Natural killer cell (primary cell): ENCODE measurements around the gene SOD2. TPM values are rescaled to one million over a fixed set of nuclear protein-coding genes. Genes with fewer than 3 reads are reported as not detected.

Experiments
- ATAC-seq, 3 donors: fragments of 150-1000 bp in 2 of 3; fragments of 200-7000 bp in 1 of 3; cut with Tn5 transposase; 1 replicate in 1 of 3; 2 replicates in 2 of 3; pipeline ENCODE4 v1.10.0; 2021; ENCODE audit warnings: mild to moderate bottlenecking in 2 of 3, moderate library complexity in 2 of 3
- DNase-seq, 2 donors: peaks; one replicate each; pipeline versions ENCODE4 v3.0.0 to v3.0.0-alpha.2; 2013 to 2021; ENCODE audit warnings: mixed read lengths in 1 of 2
- H3K27ac ChIP-seq: one replicate; pipeline ENCODE4 v1.5.1; 2013; ENCODE audit warnings: mild to moderate bottlenecking, low read length
- H3K27me3 ChIP-seq: one replicate; pipeline ENCODE4 v1.6.1; 2013; ENCODE audit warnings: low read length; ENCODE audit not compliant: control insufficient read depth, insufficient read depth
- H3K36me3 ChIP-seq: one replicate; pipeline ENCODE4 v1.6.1; 2013; ENCODE audit warnings: low read length; ENCODE audit not compliant: control insufficient read depth, insufficient read depth
- H3K4me1 ChIP-seq: one replicate; pipeline ENCODE4 v1.6.1; 2013; ENCODE audit warnings: low read length; ENCODE audit not compliant: control insufficient read depth, insufficient read depth
- H3K4me3 ChIP-seq: one replicate; pipeline ENCODE4 v1.5.1; 2013; ENCODE audit warnings: low read length
- H3K9me3 ChIP-seq: one replicate; pipeline ENCODE4 v1.6.1; 2013; ENCODE audit warnings: low read length; ENCODE audit not compliant: control insufficient read depth, insufficient read depth
- H3K27ac Mint-ChIP-seq, 2 donors: one replicate each; pipeline ENCODE4 v1.8.0; 2022; ENCODE audit warnings: mild to moderate bottlenecking in 2 of 2, mixed read lengths in 2 of 2, moderate library complexity in 1 of 2
- H3K27me3 Mint-ChIP-seq, 2 donors: one replicate each; pipeline ENCODE4 v1.8.0; 2022; ENCODE audit warnings: low read depth in 2 of 2, mixed read lengths in 2 of 2
- H3K36me3 Mint-ChIP-seq: one replicate; pipeline ENCODE4 v1.8.0; 2022; ENCODE audit warnings: mixed read lengths
- H3K4me1 Mint-ChIP-seq, 2 donors: one replicate each; pipeline ENCODE4 v1.8.0; 2022; ENCODE audit warnings: mixed read lengths in 2 of 2
- H3K4me3 Mint-ChIP-seq: one replicate; pipeline ENCODE4 v1.8.0; 2022; ENCODE audit warnings: mild to moderate bottlenecking, moderate library complexity, mixed read lengths
- H3K9me3 Mint-ChIP-seq, 2 donors: one replicate each; pipeline ENCODE4 v1.8.0; 2022; ENCODE audit warnings: mixed read lengths in 2 of 2
- WGBS: methylation state at CpG from one replicate; pipeline ENCODE4 v1.1.7; 2013; ENCODE audit warnings: missing lambda C conversion rate; ENCODE audit not compliant: insufficient coverage; 5-methylcytosine and 5-hydroxymethylcytosine counted together
- intact Hi-C: fragments of 100-400 bp; cut with micrococcal nuclease; formaldehyde crosslinking; loops from one replicate; pipeline ENCODE4 v1.14.2; 2022
- total RNA-seq, 4 donors: library from RNA; stranded (reverse); fragments of 120-200 nt in 1 of 4; gene quantifications; one replicate each; pipeline versions ENCODE4 v1.2.3 to v1.2.4, GENCODE V29; 2013 to 2022
- TF ChIP-seq, protein P1 (sequence below): fragments of 200-600 bp; IDR thresholded peaks from one replicate; pipeline ENCODE4 v1.8.0; 2022; ENCODE audit warnings: antibody characterized with exemption

The SOD2 gene
- total RNA-seq, 3 donors from 2014 or later (not counting 1 experiment from before 2014, with no cell fraction given) = 81.3 to 156 (median 138) TPM

DNA sequence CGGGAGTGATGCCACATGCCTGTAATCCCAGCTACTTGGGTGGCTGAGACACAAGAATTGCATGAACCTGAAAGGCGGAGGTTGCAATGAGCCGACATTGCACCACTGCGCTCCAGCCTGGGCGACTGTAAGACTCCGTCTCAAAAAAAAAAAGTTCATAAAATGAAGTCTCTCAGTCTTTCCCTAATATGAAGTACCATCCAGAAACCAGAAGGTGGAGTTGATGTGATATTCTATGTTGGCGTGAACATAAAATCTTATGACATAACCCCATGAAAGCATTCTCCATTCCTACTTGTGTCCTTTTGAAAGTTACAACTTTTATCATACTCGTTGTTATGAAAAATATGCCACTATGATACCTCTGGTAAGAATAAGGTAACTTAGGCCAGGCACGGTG, 5.7 kb downstream of the SOD2 start:
- WGBS = 96% methylated on average over 7 of the region's 9 CpGs
- H3K27ac ChIP-seq = no peak overlapping the region
- H3K36me3 ChIP-seq = peaks cover 31% of the 10 kb centered on the region
- no peak for ATAC-seq
- H3K9me3 ChIP-seq = no peaks in the 10 kb centered on the region
- Mint-ChIP-seq H3K36me3 (no peaks in the 10 kb centered on the region), H3K27ac (no peak overlapping the region), H3K9me3 (no peaks in the 10 kb centered on the region), H3K4me1 (peaks cover 13 to 23% of the 10 kb centered on the region in 2 donors), H3K27me3 (no peaks in the 10 kb centered on the region), H3K4me3 (no peak overlapping the region)
- H3K4me1 ChIP-seq = peaks cover 8% of the 10 kb centered on the region
- TF ChIP-seq, protein P1, sequence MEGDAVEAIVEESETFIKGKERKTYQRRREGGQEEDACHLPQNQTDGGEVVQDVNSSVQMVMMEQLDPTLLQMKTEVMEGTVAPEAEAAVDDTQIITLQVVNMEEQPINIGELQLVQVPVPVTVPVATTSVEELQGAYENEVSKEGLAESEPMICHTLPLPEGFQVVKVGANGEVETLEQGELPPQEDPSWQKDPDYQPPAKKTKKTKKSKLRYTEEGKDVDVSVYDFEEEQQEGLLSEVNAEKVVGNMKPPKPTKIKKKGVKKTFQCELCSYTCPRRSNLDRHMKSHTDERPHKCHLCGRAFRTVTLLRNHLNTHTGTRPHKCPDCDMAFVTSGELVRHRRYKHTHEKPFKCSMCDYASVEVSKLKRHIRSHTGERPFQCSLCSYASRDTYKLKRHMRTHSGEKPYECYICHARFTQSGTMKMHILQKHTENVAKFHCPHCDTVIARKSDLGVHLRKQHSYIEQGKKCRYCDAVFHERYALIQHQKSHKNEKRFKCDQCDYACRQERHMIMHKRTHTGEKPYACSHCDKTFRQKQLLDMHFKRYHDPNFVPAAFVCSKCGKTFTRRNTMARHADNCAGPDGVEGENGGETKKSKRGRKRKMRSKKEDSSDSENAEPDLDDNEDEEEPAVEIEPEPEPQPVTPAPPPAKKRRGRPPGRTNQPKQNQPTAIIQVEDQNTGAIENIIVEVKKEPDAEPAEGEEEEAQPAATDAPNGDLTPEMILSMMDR = no peak
- DNase-seq = no peak
- no peaks in the 10 kb centered on the region for H3K27me3 ChIP-seq
- intact Hi-C loops = no loop called here
- no peak overlapping the region for H3K4me3 ChIP-seq

GRCh38 chr6:159686703-159687102, 6.3 kb downstream of the SOD2 start:
- Histone ChIP-seq H3K27ac (no peak overlapping the region), H3K4me3 (no peak overlapping the region), H3K27me3 (no peaks in the 10 kb centered on the region), H3K4me1 (peaks cover 1% of the 10 kb centered on the region), H3K36me3 (peaks cover 35% of the 10 kb centered on the region), H3K9me3 (no peaks in the 10 kb centered on the region)
- WGBS = 59% methylated on average over 3 of the region's 3 CpGs
- ATAC-seq (no peak), DNase-seq (no peak)
- Mint-ChIP-seq H3K4me3 (no peak overlapping the region), H3K27ac (no peak overlapping the region), H3K9me3 (no peaks in the 10 kb centered on the region), H3K4me1 (peaks cover 7 to 17% of the 10 kb centered on the region in 2 donors), H3K27me3 (no peaks in the 10 kb centered on the region), H3K36me3 (no peaks in the 10 kb centered on the region)
- TF ChIP-seq, protein P1 = no peak
- intact Hi-C loops = no loop called here

GRCh38 chr6:159686040-159686439, 7.0 kb downstream of the SOD2 start:
- Histone ChIP-seq H3K4me3 (no peak overlapping the region), H3K4me1 (no peaks in the 10 kb centered on the region), H3K9me3 (no peaks in the 10 kb centered on the region), H3K36me3 (peaks cover 35% of the 10 kb centered on the region), H3K27me3 (no peaks in the 10 kb centered on the region), H3K27ac (no peak overlapping the region)
- H3K27ac Mint-ChIP-seq = peak overlapping the region in 1 of 2 donors; percentile 29
- DNase-seq (no peak), ATAC-seq (no peak)
- no peaks in the 10 kb centered on the region for H3K36me3 Mint-ChIP-seq
- H3K27me3 Mint-ChIP-seq = no peaks in the 10 kb centered on the region
- no peak overlapping the region for H3K4me3 Mint-ChIP-seq
- peaks cover 2 to 12% of the 10 kb centered on the region in 2 donors for H3K4me1 Mint-ChIP-seq
- intact Hi-C loops = no loop called here
- TF ChIP-seq, protein P1 = no peak
- H3K9me3 Mint-ChIP-seq = no peaks in the 10 kb centered on the region
- 77% methylated on average over 3 of the region's 5 CpGs for WGBS

DNA sequence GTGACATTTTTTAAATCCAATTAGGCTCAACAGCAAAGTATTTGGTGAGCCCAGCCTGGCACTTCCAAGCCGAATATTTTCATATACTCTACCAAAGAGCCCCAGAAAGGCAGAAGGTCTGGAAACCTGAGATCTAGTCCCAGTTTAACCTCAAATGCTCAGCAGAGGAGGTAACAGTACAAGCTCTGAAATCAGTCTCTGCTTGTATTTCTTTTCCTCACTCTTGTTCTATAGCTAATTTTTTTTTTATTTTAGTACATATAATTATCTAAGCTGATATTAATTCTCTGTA, 9.1 kb downstream of the SOD2 start:
- WGBS = 96% methylated on average over 1 of the region's 1 CpG
- no peaks in the 10 kb centered on the region for H3K36me3 Mint-ChIP-seq

More for the DNA sequence above, 9.1 kb downstream of the SOD2 start:
- intact Hi-C loops = no loop called here
- Histone ChIP-seq H3K9me3 (no peaks in the 10 kb centered on the region), H3K36me3 (peaks cover 34% of the 10 kb centered on the region), H3K4me3 (no peak overlapping the region), H3K4me1 (no peaks in the 10 kb centered on the region), H3K27ac (no peak overlapping the region), H3K27me3 (no peaks in the 10 kb centered on the region)
- TF ChIP-seq, protein P1 = no peak
- no peak overlapping the region for H3K4me3 Mint-ChIP-seq
- no peaks in the 10 kb centered on the region for H3K9me3 Mint-ChIP-seq
- no peak for ATAC-seq
- H3K4me1 Mint-ChIP-seq = peaks cover 4 to 6% of the 10 kb centered on the region in 2 donors
- H3K27me3 Mint-ChIP-seq = no peaks in the 10 kb centered on the region
- DNase-seq = no peak
- H3K27ac Mint-ChIP-seq = no peak overlapping the region
